GM12892 (cell line): ENCODE measurements around the gene MFSD8.

Source experiments
- POLR2A ChIP-seq: IDR thresholded peaks from 2 replicates; pipeline ENCODE4 v1.6.1; 2011; ENCODE audit warnings: low read depth, low read length, control low read depth
- POLR2AphosphoS5 ChIP-seq: IDR thresholded peaks from 2 replicates; pipeline ENCODE4 v1.6.1; 2011; ENCODE audit warnings: low read depth, low read length, control low read depth
- TAF1 ChIP-seq: IDR thresholded peaks from 2 replicates; pipeline ENCODE4 v1.6.1; 2011; ENCODE audit warnings: low read depth, mild to moderate bottlenecking, control low read depth, low read length, borderline replicate concordance

- TF ChIP-seq POLR2AphosphoS5 (no peak), POLR2A (no peak), TAF1 (no peak)
Observed at GRCh38 chr4:128009428-128009827, 44.5 kb upstream of the MFSD8 start.
